CD4-positive, alpha-beta T cell treated with Interleukin-21 for 1 hour (primary cell): ENCODE results near the gene POLG.

Experiments used
- DNase-seq: peaks from one replicate; pipeline ENCODE4 v3.0.0-alpha.2; 2020

The POLG gene

DNA sequence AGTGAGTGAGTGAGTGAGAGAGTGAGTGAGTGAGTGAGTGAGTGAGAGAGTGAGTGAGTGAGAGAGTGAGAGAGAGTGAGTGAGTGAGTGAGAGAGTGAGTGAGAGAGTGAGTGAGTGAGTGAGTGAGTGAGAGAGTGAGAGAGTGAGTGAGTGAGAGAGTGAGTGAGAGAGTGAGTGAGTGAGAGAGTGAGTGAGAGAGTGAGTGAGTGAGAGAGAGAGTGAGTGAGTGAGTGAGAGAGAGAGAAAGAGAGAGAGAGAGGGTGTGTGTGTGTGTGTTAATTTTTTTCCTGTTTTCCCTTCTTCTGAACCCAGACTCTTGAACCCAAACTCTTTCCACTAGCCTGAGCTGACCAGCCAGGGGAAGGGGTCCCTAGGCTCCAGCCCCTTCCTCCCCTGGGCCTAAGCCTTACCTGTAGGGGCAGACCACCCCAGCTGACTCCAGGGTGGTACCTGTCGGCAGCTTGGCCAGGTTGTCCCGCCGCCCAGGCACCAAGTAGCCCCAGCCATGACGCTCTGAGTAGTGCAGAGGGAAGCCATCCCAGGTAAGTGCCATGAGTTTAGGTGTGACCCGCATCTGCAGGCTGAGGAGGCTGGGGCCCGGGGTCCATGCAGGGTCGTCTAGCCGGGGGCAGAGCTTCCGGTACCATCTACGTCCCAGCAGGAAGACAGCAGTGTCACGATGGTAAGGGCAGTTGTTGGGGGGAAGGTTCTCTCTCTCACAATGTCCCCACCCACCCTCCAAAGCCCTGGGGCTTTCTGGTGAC, 9.4 kb downstream of the POLG start:
- DNase-seq, result no peak

GRCh38 chr15:89323825-89324224, 10.8 kb downstream of the POLG start:
- no peak for DNase-seq

- DNase-seq, result no peak
Measured at GRCh38 chr15:89322822-89323221, 11.8 kb downstream of the POLG start.

- no peak for DNase-seq
Measured at GRCh38 chr15:89321521-89322410, 12.9 kb downstream of the POLG start.

DNA sequence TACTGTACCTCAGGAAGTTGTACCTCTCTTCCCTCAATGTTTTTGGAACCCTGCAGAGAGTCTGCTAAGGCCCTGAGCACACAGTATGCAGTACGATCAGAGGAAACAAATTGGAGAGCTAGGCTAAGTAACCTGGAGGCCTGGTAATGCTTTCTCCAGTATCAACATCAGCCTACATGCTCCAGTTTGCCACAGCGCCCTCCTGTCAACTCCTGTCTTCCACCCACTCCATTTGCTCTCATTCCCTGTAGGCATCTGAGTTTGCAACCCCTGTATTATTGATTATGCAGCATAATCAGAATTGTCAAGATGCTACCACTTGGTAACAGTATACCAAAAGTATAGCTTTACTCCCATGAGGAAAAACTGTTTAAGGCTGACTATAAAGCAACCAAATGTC, 14.4 kb downstream of the POLG start:
- DNase-seq, result no peak

DNA sequence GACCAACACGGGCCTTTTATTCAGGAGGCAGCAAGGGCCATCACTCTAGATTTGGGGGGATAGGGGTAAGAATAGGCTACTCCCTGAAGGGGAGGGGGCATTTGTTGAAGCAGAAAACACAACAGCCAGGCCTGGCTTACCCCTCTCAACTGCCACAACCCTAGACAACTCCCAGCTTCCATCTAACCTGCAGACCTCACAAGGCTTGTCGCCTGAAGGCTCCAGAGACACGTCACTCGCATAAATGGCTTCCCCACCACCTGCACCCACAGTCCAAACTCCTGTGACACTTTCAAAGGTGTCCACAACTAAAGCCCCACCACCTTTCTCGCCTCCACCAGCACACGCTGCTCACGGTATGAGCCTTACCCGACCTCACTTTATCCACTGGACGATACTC, 14.9 kb downstream of the POLG start:
- no peak for DNase-seq

DNA sequence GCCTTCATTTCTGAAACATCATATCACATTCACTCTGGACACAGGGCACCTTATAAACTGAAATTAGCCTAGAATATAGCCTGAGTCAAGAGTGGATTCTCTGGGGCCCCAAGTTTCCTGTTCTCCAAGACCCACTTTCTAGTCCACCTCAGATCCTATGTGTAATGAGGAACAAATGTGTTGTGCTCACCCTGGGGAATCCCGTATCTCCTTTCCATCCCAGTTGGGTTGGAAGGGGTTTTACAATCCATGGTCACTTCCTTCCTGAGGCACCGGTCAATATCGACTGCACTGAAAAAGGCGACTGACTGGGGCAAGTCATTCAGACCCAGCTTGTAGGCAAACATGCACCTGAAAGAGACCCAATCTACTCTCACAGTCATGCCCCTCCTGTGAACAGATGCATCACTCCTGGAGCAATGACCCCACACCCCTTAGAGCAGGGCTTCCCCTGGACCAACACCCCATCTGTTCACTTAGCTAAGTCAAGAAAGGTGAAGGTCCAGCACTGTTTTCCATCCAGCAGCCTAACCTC, 17.4 kb downstream of the POLG start:
- DNase-seq, result no peak

- DNase-seq, result no peak
Measured at GRCh38 chr15:89316504-89316903, 18.1 kb downstream of the POLG start.

DNA sequence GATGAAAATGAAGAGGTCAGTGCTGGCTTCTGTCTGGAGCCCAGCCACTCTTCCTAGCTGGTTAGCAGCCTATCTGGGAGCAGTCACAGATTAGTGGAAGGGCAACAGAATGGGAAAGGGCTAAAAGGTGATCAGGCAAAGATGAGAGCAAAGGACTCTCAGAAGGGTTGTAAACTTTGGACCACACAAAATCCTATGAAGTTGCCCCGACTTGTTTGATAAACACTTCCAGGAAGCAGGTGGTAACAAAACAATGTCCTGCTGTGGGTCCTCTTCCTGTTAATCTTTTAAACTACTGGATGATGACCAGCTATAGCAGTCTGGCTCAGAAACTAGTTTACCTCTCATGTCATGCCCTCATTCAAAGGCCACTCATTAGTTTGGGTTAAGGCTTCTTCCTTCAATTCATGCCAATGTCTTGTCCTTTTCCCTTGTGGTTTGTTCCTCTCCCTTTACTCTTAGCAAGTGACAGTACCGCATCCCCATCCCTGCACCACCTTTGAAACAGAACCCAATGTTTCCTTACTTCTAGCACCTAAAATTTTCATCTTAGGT, 19.2 kb downstream of the POLG start:
- no peak for DNase-seq

DNA sequence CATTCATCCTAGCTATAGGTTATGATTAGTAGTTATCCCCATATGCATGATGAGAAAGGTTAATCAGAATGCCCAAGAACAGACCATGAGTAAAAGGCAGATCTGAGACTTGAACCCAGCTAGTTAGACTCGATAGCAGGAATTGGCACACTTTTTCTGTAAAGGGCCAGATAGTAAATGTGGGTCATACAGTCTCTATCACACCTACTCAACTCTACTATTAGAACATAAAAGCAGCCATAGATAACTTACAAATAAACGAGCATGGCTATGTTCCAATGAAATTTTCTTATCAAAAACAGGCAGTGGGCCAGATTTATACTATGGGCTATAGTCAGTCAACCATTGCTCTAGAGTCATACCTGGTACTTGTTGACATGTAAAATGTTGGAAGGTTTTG, 24.6 kb downstream of the POLG start:
- DNase-seq, result no peak

DNA sequence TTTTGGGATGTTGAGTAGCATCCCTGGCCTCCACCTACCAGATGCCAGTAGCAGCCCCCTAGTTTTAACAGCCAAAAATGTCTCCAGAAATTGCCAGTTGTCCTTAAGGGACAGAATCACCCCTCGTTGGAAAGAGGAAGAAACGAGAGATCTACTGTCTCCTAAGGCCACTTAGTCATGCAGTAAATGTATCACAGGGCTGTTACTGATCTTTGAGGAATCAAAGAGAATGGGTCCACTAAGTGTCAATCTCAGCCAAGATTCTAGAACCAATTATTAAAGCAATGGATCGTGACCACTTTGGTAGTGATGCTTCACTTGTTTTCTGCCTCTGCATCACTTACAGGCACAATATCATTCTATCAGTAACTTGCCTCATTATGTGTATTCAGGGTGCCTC, 26.4 kb downstream of the POLG start:
- no peak for DNase-seq

- no peak for DNase-seq
Measured at GRCh38 chr15:89307791-89308190, 26.8 kb downstream of the POLG start.

GRCh38 chr15:89307046-89307587, 27.5 kb downstream of the POLG start:
- no peak for DNase-seq

DNA sequence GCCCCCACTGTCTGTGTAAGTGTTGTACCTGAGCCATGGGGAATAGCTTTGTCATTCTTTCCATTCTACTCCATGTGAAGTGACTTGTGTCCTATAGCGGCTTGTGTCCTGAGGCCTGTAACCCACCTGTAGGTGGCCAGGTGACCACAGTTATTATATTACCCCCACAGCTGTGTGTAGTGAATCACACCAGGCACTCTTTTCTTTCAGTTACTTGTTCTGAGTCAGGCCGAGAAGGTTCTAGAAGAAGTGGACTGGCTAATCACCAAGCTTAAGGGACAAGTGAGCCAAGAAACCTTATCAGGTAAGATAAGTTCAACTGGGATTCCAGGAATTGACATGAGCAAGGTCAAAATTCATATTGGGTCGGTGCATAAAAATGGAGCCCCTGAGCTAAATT, 29.2 kb downstream of the POLG start:
- DNase-seq, result no peak

- DNase-seq, result no peak
Measured at GRCh38 chr15:89303986-89304385, 30.6 kb downstream of the POLG start.

GRCh38 chr15:89301304-89302089, 33.1 kb downstream of the POLG start:
- no peak for DNase-seq

GRCh38 chr15:89299896-89300295, 34.7 kb downstream of the POLG start:
- no peak for DNase-seq

DNA sequence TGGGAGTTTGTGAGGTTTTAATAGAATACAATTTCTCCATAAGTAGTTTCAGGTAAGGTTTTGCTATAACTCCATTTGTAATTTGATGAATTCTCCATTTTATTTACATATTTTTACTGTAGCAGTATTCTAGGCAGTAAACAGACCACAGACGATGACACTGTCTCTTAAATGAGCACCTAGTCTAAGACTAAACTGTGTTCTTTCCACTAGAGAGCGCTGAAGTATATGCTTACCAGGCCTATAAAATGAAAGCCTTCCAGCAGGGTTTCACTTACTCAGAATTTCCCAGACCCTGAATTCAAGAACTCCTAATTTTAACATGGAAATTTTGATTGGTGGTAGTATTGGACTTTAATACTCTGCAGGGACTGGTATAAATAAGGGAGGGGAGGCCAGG, 41.6 kb downstream of the POLG start:
- no peak for DNase-seq

DNA sequence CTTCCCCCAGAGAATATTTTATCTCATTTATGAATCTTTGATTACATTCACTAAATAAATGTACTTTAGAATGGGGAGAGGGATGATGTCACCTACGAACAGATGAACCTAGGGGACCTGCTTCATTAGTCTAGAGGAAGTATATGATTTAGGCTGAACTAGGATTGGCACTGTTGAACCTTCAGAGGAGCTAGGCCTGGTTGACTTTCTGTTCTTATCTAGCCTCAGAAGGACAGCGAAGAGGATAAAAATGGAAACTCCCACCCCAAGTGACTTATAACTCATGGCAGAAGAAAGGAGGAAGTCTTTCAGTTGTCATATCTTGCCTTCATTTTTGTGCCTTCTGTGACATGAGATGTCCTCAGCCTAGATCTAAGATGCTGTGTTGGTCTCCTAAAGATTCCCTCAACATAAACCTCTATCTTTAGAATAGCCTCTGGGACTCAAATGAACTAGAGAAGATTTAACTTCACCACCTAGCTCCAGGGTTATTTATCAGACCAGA, 42.6 kb downstream of the POLG start:
- no peak for DNase-seq

- DNase-seq, result no peak
Measured at GRCh38 chr15:89283201-89283600, 51.4 kb downstream of the POLG start.

- DNase-seq, result no peak
Measured at GRCh38 chr15:89282631-89283030, 52.0 kb downstream of the POLG start.

- no peak for DNase-seq
Measured at GRCh38 chr15:89278307-89278706, 56.3 kb downstream of the POLG start.
